H9 (cell line): ENCODE measurements around the gene SKAP1. TPM values are rescaled to one million over a fixed set of nuclear protein-coding genes. Genes with fewer than 3 reads are reported as not detected.

Experiments
- DNase-seq: peaks from one replicate; pipeline ENCODE4 v3.0.0-alpha.2; 2017
- H2AFZ ChIP-seq: one replicate; pipeline ENCODE4 v1.6.1; 2013; ENCODE audit warnings: mild to moderate bottlenecking, low read length, control low read depth, moderate library complexity
- H2AK5ac ChIP-seq: 2 replicates; pipeline ENCODE4 v1.6.1; 2013; ENCODE audit warnings: low read length, control low read depth, mixed read lengths; ENCODE audit not compliant: insufficient read length
- H2BK120ac ChIP-seq: one replicate; pipeline ENCODE4 v1.6.1; 2013; ENCODE audit warnings: low read depth, mild to moderate bottlenecking, low read length, control low read depth, inconsistent platforms; ENCODE audit not compliant: poor library complexity, severe bottlenecking
- H2BK12ac ChIP-seq: 2 replicates; pipeline ENCODE4 v1.6.1; 2013; ENCODE audit warnings: low read length, control low read depth, mixed read lengths, low read depth; ENCODE audit not compliant: insufficient read length
- H2BK15ac ChIP-seq: 2 replicates; pipeline ENCODE4 v1.6.1; 2013; ENCODE audit warnings: low read depth, low read length, control low read depth
- H2BK20ac ChIP-seq: one replicate; pipeline ENCODE4 v1.6.1; 2013; ENCODE audit warnings: low read depth, mild to moderate bottlenecking, low read length, control low read depth, inconsistent platforms; ENCODE audit not compliant: poor library complexity, severe bottlenecking
- H2BK5ac ChIP-seq: 2 replicates; pipeline ENCODE4 v1.6.1; 2013; ENCODE audit warnings: low read length, control low read depth, mixed read lengths; ENCODE audit not compliant: insufficient read length
- H3K14ac ChIP-seq: 2 replicates; pipeline ENCODE4 v1.6.1; 2013; ENCODE audit warnings: low read length, control low read depth; ENCODE audit not compliant: insufficient read depth
- H3K18ac ChIP-seq: 2 replicates; pipeline ENCODE4 v1.6.1; 2013; ENCODE audit warnings: low read depth, mild to moderate bottlenecking, mixed read lengths, low read length, control low read depth; ENCODE audit not compliant: insufficient read length
- H3K23ac ChIP-seq: 2 replicates; pipeline ENCODE4 v1.6.1; 2013; ENCODE audit warnings: low read length, control low read depth, mixed read lengths, low read depth; ENCODE audit not compliant: insufficient read length
- H3K23me2 ChIP-seq: 2 replicates; pipeline ENCODE4 v1.6.1; 2013; ENCODE audit warnings: low read depth, mild to moderate bottlenecking, mixed read lengths, low read length, control low read depth; ENCODE audit not compliant: insufficient read length, poor library complexity, severe bottlenecking
- H3K27ac ChIP-seq: 2 replicates; pipeline ENCODE4 v1.5.1; 2013; ENCODE audit warnings: low read length, control low read depth, mixed read lengths, low read depth; ENCODE audit not compliant: insufficient read length
- H3K27me3 ChIP-seq: 2 replicates; pipeline ENCODE4 v1.6.1; 2013; ENCODE audit warnings: low read length, control low read depth, inconsistent platforms; ENCODE audit not compliant: insufficient read depth
- H3K4ac ChIP-seq: 2 replicates; pipeline ENCODE4 v1.6.1; 2013; ENCODE audit warnings: low read depth, mild to moderate bottlenecking, control low read depth, inconsistent platforms, low read length, moderate library complexity
- H3K4me1 ChIP-seq: 2 replicates; pipeline ENCODE4 v1.6.1; 2013; ENCODE audit warnings: low read length, control low read depth, inconsistent platforms; ENCODE audit not compliant: insufficient read depth
- H3K4me2 ChIP-seq: 2 replicates; pipeline ENCODE4 v1.6.1; 2013; ENCODE audit warnings: low read length, control low read depth, mixed read lengths; ENCODE audit not compliant: insufficient read length, insufficient read depth
- H3K56ac ChIP-seq: 2 replicates; pipeline ENCODE4 v1.6.1; 2013; ENCODE audit warnings: low read depth, mild to moderate bottlenecking, mixed read lengths, low read length, control low read depth; ENCODE audit not compliant: insufficient read length
- H3K79me1 ChIP-seq: 2 replicates; pipeline ENCODE4 v1.6.1; 2013; ENCODE audit warnings: low read depth, mild to moderate bottlenecking, moderate library complexity, low read length, control low read depth, inconsistent platforms; ENCODE audit not compliant: insufficient read depth, poor library complexity, severe bottlenecking
- H3K79me2 ChIP-seq: 2 replicates; pipeline ENCODE4 v1.6.1; 2013; ENCODE audit warnings: low read length, control low read depth, inconsistent platforms; ENCODE audit not compliant: insufficient read depth
- H3K9ac ChIP-seq: 2 replicates; pipeline ENCODE4 v1.6.1; 2013; ENCODE audit warnings: low read length, control low read depth, mixed read lengths; ENCODE audit not compliant: insufficient read length; ENCODE audit errors: extremely low read depth
- H3K9me3 ChIP-seq: one replicate; pipeline ENCODE4 v1.6.1; 2013; ENCODE audit warnings: low read depth, low read length, inconsistent platforms; ENCODE audit not compliant: control insufficient read depth
- H3T11ph ChIP-seq: one replicate; pipeline ENCODE4 v1.6.1; 2013; ENCODE audit warnings: mild to moderate bottlenecking, low read length, control low read depth, inconsistent platforms
- H4K20me1 ChIP-seq: one replicate; pipeline ENCODE4 v1.6.1; 2013; ENCODE audit not compliant: control insufficient read depth, insufficient read length, insufficient read depth
- H4K5ac ChIP-seq: 2 replicates; pipeline ENCODE4 v1.6.1; 2013; ENCODE audit warnings: low read depth, mild to moderate bottlenecking, mixed read lengths, low read length, control low read depth; ENCODE audit not compliant: insufficient read length
- H4K8ac ChIP-seq: replicated peaks from 2 replicates; pipeline ENCODE4 v1.6.1; 2013; ENCODE audit warnings: low read length, control low read depth, mixed read lengths, low read depth; ENCODE audit not compliant: insufficient read length
- H4K91ac ChIP-seq: 2 replicates; pipeline ENCODE4 v1.6.1; 2013; ENCODE audit warnings: low read depth, mild to moderate bottlenecking, moderate library complexity, mixed read lengths, low read length, control low read depth; ENCODE audit not compliant: insufficient read length
- H3K27ac Mint-ChIP-seq, 3 experiments: 2 replicates in 2 of 3; 3 replicates in 1 of 3; pipeline ENCODE4 v1.8.0; 2020 to 2021; ENCODE audit warnings: mixed read lengths in 3 of 3, mild to moderate bottlenecking in 1 of 3, moderate library complexity in 1 of 3
- H3K27me3 Mint-ChIP-seq: 2 replicates; pipeline ENCODE4 v1.8.0; 2021; ENCODE audit warnings: low read depth, mild to moderate bottlenecking, moderate library complexity, mixed read lengths
- H3K36me3 Mint-ChIP-seq, 3 experiments: 2 replicates in 2 of 3; 3 replicates in 1 of 3; pipeline ENCODE4 v1.8.0; 2020 to 2021; ENCODE audit warnings: low read depth in 3 of 3, mixed read lengths in 3 of 3; ENCODE audit not compliant: insufficient read depth in 1 of 3
- H3K4me1 Mint-ChIP-seq, 2 experiments: 2 replicates each; pipeline ENCODE4 v1.8.0; 2020; ENCODE audit warnings: mixed read lengths in 2 of 2
- H3K4me3 Mint-ChIP-seq, 2 experiments: 2 replicates in 1 of 2; 3 replicates in 1 of 2; pipeline ENCODE4 v1.8.0; 2020 to 2021; ENCODE audit warnings: mild to moderate bottlenecking in 2 of 2, mixed read lengths in 2 of 2, moderate library complexity in 1 of 2
- H3K9me3 Mint-ChIP-seq, 2 experiments: 2 replicates in 1 of 2; 3 replicates in 1 of 2; pipeline ENCODE4 v1.8.0; 2020; ENCODE audit warnings: mild to moderate bottlenecking in 2 of 2, mixed read lengths in 2 of 2, moderate library complexity in 1 of 2
- CTCF ChIP-seq: fragments of 200-600 bp; sonication (generic); conservative IDR thresholded peaks from 3 replicates; pipeline ENCODE4 v1.8.0; 2021; ENCODE audit warnings: antibody characterized with exemption, mild to moderate bottlenecking
- WGBS: extraction: QIAGEN DNeasy Blood & Tissue Kit; methylation state at CpG from one replicate; pipeline ENCODE4 v1.1.7; 2013; ENCODE audit warnings: missing lambda C conversion rate, low lambda C conversion rate, mixed read lengths; ENCODE audit not compliant: insufficient read length; ENCODE audit errors: extremely low coverage; 5-methylcytosine and 5-hydroxymethylcytosine counted together
- total RNA-seq: library from RNA; stranded (reverse); gene quantifications from 2 replicates; pipeline ENCODE4 v1.2.1, GENCODE V29; 2021

Gene SKAP1
- total RNA-seq, 1 experiment from 2014 or later, result not detected

- H4K20me1 ChIP-seq, result no peaks in the 10 kb centered on the region
These were observed 11.3 kb upstream of the SKAP1 start for GRCh38 chr17:48441231-48441711.

More at GRCh38 chr17:48441231-48441711, 11.3 kb upstream of the SKAP1 start:
- H3K4me1 ChIP-seq, result no peaks in the 10 kb centered on the region
- no peak overlapping the region for H3K23ac ChIP-seq
- no peaks in the 10 kb centered on the region for H3K27me3 ChIP-seq
- Mint-ChIP-seq H3K27me3 (peaks cover 71% of the 10 kb centered on the region), H3K9me3 (no peaks in the 10 kb centered on the region), H3K4me1 (peaks cover 0 to 3% of the 10 kb centered on the region in 2 experiments; a peak in 2 of 4 replicates), H3K4me3 (no peak overlapping the region), H3K36me3 (no peaks in the 10 kb centered on the region), H3K27ac (no peak overlapping the region)
- no peak for TF ChIP-seq CTCF
- no peak overlapping the region for H4K5ac ChIP-seq
- no peaks in the 10 kb centered on the region for H3K9me3 ChIP-seq
- H2BK120ac ChIP-seq, result no peak overlapping the region
- no peak overlapping the region for H3T11ph ChIP-seq
- H2BK15ac ChIP-seq, result no peak overlapping the region
- H4K91ac ChIP-seq, result no peak overlapping the region
- H2BK12ac ChIP-seq, result no peak overlapping the region
- no peak overlapping the region for H3K4me2 ChIP-seq
- no peaks in the 10 kb centered on the region for H3K23me2 ChIP-seq
- no CpG with 5 or more reads among the region's 1 CpG for WGBS
- no peak for DNase-seq
- H2AFZ ChIP-seq, result no peak overlapping the region
- no peak overlapping the region for H4K8ac ChIP-seq
- H3K79me1 ChIP-seq, result no peaks in the 10 kb centered on the region
- no peak overlapping the region for H2BK20ac ChIP-seq
- H2BK5ac ChIP-seq, result no peak overlapping the region
- H3K9ac ChIP-seq, result no peak overlapping the region
- H3K79me2 ChIP-seq, result no peaks in the 10 kb centered on the region
- no peak overlapping the region for H3K27ac ChIP-seq
- no peak overlapping the region for H3K4ac ChIP-seq
- H3K56ac ChIP-seq, result no peak overlapping the region
- H3K18ac ChIP-seq, result no peak overlapping the region
- no peak overlapping the region for H3K14ac ChIP-seq
- H2AK5ac ChIP-seq, result no peak overlapping the region
